HFFc6 (cell line): ENCODE data around the gene HYAL2. TPM values are rescaled to one million over a fixed set of nuclear protein-coding genes. Genes with fewer than 3 reads are reported as not detected.
"Not testable (repeated sequence)": the region's sequence is repeated elsewhere in the genome, so short reads cannot be mapped to it uniquely, and the experiment has no call there.

ENCODE experiments used
- DNase-seq: peaks from one replicate; pipeline ENCODE4 v3.0.0-alpha.2; 2018
- H3K27ac Mint-ChIP-seq: 2 replicates; pipeline ENCODE4 v1.8.0; 2020; ENCODE audit warnings: mild to moderate bottlenecking, mixed read lengths
- H3K27me3 Mint-ChIP-seq: 2 replicates; pipeline ENCODE4 v1.8.0; 2021; ENCODE audit warnings: mild to moderate bottlenecking, moderate library complexity, mixed read lengths; ENCODE audit not compliant: insufficient read depth
- H3K36me3 Mint-ChIP-seq: 2 replicates; pipeline ENCODE4 v1.8.0; 2021; ENCODE audit warnings: low read depth, mixed read lengths
- H3K4me1 Mint-ChIP-seq: 2 replicates; pipeline ENCODE4 v1.8.0; 2020; ENCODE audit warnings: low read depth, mixed read lengths
- H3K4me3 Mint-ChIP-seq: 2 replicates; pipeline ENCODE4 v1.8.0; 2020; ENCODE audit warnings: mild to moderate bottlenecking, moderate library complexity, mixed read lengths
- H3K9me3 Mint-ChIP-seq: 2 replicates; pipeline ENCODE4 v1.8.0; 2020; ENCODE audit warnings: mild to moderate bottlenecking, mixed read lengths
- total RNA-seq, 6 experiments: library from RNA; stranded (reverse); fragmentation: NEBNext Ultra II Directional; extraction: Animal tissue kit (Norgen Biotek cat#: 25700); gene quantifications; 2 replicates in 1 of 6; 3 replicates in 5 of 6; pipeline ENCODE4 v1.2.3, GENCODE V29; 2021
- TF ChIP-seq, protein P1 (sequence below): fragments of 200-600 bp; sonication (generic); IDR thresholded peaks from 2 replicates; pipeline ENCODE4 v1.5.0; 2021; ENCODE audit warnings: antibody characterized with exemption, mild to moderate bottlenecking

The HYAL2 gene
- total RNA-seq, 6 experiments from 2014 or later: 39.4 to 54.9 (median 47.6) TPM

DNA sequence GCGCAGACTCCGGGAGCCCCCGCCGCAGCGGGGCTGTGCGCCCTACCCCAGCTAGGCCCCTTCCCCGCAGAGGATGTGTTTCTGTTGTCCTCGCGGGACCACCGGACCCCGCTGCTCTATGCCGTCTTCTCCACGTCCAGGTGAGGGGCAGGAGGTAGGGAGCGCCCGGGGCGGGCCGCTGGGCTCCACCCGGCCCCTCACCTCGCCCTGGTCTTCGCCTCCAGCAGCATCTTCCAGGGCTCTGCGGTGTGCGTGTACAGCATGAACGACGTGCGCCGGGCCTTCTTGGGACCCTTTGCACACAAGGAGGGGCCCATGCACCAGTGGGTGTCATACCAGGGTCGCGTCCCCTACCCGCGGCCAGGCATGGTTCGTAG is 48.9 kb downstream of the HYAL2 start:
- Mint-ChIP-seq H3K27me3 (peaks cover 1% of the 10 kb centered on the region), H3K4me3 (no peak overlapping the region), H3K36me3 (no peaks in the 10 kb centered on the region), H3K27ac (no peak overlapping the region), H3K9me3 (no peaks in the 10 kb centered on the region), H3K4me1 (peaks cover 44% of the 10 kb centered on the region)
- DNase-seq: no peak
- TF ChIP-seq, protein P1, sequence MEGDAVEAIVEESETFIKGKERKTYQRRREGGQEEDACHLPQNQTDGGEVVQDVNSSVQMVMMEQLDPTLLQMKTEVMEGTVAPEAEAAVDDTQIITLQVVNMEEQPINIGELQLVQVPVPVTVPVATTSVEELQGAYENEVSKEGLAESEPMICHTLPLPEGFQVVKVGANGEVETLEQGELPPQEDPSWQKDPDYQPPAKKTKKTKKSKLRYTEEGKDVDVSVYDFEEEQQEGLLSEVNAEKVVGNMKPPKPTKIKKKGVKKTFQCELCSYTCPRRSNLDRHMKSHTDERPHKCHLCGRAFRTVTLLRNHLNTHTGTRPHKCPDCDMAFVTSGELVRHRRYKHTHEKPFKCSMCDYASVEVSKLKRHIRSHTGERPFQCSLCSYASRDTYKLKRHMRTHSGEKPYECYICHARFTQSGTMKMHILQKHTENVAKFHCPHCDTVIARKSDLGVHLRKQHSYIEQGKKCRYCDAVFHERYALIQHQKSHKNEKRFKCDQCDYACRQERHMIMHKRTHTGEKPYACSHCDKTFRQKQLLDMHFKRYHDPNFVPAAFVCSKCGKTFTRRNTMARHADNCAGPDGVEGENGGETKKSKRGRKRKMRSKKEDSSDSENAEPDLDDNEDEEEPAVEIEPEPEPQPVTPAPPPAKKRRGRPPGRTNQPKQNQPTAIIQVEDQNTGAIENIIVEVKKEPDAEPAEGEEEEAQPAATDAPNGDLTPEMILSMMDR: no peak

DNA sequence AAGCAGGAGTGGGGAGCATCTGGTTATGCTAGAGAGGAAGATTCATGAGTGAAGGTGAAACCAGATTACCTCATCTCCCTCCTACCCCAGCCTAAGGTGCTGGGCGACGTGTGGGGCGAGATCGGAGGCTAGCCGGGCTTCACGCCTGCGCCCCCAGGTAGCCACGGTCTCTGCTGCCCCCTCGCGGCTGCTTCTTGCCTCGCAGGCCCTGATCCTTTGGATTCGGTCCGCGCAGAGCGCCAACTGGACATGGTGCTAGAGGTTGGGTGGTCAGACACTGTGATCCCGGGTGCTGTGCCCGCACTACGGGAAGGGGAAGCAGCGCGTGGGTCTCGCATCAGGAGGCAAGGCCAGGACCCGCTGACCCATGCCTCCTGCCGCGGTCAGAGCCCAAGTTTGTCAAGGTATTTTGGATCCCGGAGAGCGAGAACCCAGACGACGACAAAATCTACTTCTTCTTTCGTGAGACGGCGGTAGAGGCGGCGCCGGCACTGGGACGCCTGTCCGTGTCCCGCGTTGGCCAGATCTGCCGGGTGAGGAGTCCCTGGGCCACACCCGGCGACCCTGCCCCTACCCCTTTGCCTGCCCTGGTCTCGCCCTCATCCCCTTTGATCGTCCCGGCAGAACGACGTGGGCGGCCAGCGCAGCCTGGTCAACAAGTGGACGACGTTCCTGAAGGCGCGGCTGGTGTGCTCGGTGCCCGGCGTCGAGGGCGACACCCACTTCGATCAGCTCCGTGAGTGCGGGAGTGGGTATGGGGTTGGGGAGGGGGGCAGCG is 49.4 kb downstream of the HYAL2 start:
- Mint-ChIP-seq H3K36me3 (no peaks in the 10 kb centered on the region), H3K4me1 (peaks cover 49% of the 10 kb centered on the region), H3K9me3 (no peaks in the 10 kb centered on the region), H3K27ac (no peak overlapping the region), H3K4me3 (peak overlapping the region; percentile 39; the same call in 1 of the 2 replicates), H3K27me3 (peaks cover 2% of the 10 kb centered on the region)
- peak; percentile 50 for DNase-seq
- TF ChIP-seq, protein P1: peak; percentile 98

DNA sequence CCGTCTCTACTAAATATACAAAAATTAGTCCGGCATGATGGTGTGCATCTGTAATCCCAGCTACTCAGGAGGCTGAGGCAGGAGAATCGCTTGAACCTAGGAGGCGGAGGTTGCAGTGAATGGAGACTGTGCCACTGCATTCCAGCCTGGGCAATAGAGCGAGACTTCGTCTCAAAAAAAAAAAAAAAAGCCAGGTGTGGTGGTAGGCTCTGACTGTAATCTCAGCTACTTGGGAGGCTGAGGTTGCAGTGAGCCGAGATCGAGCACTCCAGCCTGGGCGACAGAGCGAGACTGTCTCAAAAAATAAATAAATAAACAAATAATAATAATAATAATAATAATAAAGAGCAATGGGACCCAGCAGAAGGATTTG is 50.0 kb downstream of the HYAL2 start:
- H3K4me1 Mint-ChIP-seq: peaks cover 55% of the 10 kb centered on the region
- H3K27me3 Mint-ChIP-seq, DNase-seq, H3K9me3 Mint-ChIP-seq, H3K36me3 Mint-ChIP-seq, H3K4me3 Mint-ChIP-seq, H3K27ac Mint-ChIP-seq: not testable (repeated sequence)

DNA sequence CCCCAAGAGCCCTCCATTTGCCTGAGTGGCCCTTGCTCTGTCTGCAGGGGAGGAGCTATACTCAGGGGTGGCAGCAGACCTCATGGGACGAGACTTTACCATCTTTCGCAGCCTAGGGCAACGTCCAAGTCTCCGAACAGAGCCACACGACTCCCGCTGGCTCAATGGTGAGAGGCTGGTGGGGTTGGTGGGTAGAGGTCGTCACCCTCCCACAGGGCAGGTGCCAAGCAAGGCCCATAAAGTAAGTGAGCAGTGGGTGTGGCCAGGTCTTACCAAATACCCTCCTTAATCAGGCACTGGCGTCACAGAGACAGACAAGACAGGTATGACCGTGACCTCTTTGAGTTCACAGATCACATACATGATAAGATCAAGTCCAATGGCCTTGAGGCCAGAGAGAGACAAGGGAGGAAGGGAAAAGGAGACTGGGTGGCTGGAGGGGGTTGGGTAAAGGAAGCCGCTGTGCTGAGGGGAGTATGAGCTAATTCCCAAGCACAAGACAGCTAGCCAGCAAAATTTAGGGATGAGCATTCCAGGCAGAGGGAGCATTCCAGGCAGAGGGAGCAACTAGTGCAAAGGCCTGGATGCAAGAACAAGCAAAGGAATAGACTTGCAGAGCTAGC is 51.1 kb downstream of the HYAL2 start:
- H3K9me3 Mint-ChIP-seq: no peaks in the 10 kb centered on the region
- TF ChIP-seq, protein P1: no peak
- peaks cover 5% of the 10 kb centered on the region for H3K27me3 Mint-ChIP-seq
- H3K4me1 Mint-ChIP-seq: peaks cover 58% of the 10 kb centered on the region
- H3K27ac Mint-ChIP-seq: no peak overlapping the region; the same call in 1 of the 2 replicates
- no peak overlapping the region; the same call in 1 of the 2 replicates for H3K4me3 Mint-ChIP-seq
- DNase-seq: no peak
- H3K36me3 Mint-ChIP-seq: no peaks in the 10 kb centered on the region

DNA sequence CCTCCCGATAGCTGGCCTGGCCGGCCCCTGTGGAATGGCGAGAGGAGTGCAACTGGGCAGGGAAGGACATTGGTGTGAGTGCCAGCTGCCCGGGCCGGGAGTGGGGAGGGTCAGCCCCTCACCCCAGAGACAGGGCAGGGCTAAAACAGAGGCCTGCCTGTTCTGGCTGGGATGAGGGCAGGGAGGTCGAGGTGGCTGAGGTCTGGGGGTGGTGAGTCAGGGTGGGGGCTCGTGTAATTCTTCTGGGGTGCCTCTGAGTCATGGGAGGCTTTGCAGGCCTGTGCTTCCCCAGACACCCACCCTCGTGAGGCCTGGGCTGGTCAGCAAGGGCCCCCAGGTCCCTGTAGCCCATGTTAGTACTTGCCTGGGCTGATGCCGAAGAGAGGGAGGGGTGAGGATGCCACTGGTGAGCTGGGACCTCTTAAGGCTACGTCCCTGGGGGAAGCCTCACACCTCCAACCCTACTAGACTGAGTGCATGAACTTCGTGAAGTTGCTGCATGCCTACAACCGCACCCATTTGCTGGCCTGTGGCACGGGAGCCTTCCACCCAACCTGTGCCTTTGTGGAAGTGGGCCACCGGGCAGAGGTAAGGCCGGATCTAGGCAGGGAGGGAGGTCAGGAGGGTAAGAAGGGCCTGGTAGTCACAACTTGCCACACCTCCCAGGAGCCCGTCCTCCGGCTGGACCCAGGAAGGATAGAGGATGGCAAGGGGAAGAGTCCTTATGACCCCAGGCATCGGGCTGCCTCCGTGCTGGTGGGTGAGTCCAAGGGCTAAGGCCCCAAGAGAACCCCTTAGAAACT is 51.9 kb downstream of the HYAL2 start:
- Mint-ChIP-seq H3K27ac (peak overlapping the region; percentile 84), H3K4me1 (peaks cover 64% of the 10 kb centered on the region), H3K4me3 (peak overlapping the region; percentile 85), H3K9me3 (no peaks in the 10 kb centered on the region), H3K27me3 (peaks cover 9% of the 10 kb centered on the region), H3K36me3 (no peaks in the 10 kb centered on the region)
- TF ChIP-seq, protein P1: no peak
- DNase-seq: peak; percentile 29
